Activated T-cell treated with anti-CD3 and anti-CD28 coated beads, Interleukin-2, amount 50 U/mL, for 48 hours (primary cell): ENCODE measurements around the gene ZNF512B.
"Not testable (repeated sequence)": the region's sequence is repeated elsewhere in the genome, so short reads cannot be mapped to it uniquely, and the experiment has no call there.

Source experiments
- DNase-seq, 2 experiments: peaks; one replicate each; pipeline ENCODE4 v3.0.0-alpha.2; 2020

The ZNF512B gene

GRCh38 chr20:63961664-63962425 lies 7.9 kb downstream of the ZNF512B start:
- no peak for DNase-seq

DNA sequence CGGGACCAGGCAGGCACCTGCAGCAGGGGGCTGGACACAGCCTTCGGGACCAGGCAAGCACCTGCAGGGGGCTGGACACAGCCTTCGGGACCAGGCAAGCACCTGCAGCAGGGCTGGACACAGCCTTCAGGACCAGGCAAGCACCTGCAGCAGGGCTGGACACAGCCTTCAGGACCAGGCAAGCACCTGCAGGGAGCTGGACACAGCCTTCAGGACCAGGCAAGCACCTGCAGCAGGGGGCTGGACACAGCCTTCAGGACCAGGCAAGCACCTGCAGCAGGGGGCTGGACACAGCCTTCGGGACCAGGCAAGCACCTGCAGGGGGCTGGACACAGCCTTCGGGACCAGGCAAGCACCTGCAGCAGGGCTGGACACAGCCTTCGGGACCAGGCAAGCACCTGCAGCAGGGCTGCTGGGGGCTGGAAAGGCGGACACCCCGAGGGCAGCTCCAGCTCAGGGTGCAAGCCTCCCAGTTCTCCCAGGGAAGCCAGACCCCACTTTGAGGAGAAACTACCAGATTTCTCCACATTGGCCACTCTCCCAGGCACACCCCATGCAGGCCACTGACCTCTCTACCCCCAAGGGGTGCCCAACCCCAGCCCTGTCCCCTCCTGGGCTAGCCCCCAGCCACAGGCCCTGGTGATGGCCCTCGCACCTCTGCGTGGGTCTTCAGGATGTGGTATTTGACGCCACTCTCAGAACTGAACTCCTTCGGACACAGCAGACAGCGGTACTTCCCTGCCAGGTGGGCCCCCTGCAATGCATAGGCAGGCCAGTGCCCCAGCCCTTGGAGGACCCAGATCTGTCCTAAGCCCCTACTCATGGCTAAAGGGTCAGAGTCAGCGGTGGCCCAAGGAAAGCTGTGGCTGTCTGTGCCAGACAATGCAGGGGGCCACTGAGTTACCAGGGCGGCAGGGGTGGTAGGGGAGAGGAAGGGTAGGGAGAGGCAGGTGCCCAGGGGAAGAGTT lies 8.8 kb downstream of the ZNF512B start:
- DNase-seq, result not testable (repeated sequence)

- DNase-seq, result no peak
Measured at GRCh38 chr20:63959699-63960075, 10.0 kb downstream of the ZNF512B start.

DNA sequence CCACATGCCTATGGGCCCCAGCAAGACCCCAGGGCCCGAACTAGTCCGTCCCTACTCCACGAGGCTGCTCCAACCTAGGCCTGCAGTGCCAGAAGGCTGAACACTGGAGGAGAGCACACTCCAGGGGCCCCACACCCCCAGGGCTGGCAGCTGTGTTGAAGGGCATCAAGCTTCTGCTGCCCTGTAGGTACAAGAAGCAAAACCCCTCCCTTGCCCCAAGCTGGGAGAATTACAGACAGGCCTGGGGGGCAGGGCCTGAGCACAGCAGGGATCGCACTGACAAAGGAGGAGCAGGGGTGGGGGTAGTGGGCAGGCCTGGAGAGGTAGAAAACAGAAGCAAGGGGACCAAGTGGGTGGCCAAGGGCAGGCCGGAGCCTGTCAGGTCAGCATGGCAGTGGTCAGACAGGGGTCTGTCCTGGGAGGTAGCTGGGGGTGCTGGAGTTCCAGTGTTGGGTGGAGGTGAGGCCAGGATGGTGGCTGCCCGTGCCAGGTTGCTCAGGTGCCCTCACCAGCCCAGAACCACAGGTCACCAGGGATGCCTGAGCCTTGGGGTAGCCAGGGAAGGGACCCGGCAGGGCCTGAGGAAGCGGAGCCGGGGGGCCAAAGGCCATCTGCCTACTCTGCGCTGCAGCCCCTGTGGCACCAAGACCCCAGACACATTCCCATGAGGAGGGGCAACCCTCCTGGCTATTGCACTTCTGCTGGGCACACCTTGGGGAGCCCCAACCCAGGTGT lies 10.6 kb downstream of the ZNF512B start:
- no peak for DNase-seq

DNA sequence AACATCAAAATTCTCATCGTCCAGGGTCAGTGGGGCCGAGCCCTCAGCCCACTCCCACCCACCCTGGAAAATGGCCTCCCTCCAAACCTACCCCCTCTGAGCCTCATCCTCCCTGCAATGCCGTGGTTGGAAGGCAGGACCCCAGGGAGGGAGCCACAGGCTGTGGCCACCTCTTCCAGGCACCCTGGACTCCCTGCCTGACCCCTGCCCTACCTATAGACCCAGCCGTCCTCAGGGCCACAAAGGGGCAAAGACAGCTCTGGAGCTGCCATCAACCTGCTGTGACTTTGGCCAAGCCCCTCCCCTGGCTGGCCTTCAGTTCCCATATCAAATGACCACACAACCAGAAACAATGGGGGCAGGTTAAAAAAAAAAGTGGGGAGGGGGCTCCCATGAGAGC lies 11.3 kb downstream of the ZNF512B start:
- DNase-seq, result no peak

DNA sequence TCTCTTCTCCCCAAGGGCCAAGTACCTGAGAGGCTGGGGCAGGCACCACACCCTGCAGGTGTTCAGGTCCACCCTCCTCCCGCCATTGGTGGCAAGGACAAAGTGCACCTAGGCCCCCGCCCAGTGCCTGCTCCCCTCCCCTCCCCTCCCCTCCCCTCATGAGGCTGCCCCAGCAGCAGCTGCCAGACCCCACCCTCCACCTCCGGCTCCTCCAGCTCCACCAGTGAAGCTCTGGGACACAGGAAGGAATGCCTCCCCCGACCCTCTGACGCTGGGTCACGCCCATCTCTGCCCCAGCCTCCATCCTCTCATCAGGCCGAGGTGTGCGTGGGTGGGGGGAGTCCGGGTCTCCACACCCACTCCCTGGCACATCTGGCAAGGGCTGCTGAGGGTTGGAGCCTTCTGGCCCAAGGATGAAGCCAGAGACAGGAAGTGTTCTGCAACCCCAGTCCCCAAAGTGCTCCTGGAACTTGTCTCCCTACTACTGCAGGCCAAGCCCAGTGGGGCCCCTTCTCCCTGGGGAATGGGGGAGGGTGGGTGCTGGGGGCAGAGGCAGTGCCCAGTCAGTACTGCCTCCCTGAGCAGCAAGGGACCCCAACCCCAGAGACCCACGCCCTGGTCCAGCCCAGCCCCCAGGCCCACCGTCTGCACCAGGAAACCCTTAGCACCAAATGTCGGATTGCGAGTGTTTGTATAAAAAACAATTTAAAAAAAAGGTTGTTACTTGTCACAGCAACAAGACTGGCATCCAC lies 11.9 kb downstream of the ZNF512B start:
- peak; percentile 43 to 48 for DNase-seq

DNA sequence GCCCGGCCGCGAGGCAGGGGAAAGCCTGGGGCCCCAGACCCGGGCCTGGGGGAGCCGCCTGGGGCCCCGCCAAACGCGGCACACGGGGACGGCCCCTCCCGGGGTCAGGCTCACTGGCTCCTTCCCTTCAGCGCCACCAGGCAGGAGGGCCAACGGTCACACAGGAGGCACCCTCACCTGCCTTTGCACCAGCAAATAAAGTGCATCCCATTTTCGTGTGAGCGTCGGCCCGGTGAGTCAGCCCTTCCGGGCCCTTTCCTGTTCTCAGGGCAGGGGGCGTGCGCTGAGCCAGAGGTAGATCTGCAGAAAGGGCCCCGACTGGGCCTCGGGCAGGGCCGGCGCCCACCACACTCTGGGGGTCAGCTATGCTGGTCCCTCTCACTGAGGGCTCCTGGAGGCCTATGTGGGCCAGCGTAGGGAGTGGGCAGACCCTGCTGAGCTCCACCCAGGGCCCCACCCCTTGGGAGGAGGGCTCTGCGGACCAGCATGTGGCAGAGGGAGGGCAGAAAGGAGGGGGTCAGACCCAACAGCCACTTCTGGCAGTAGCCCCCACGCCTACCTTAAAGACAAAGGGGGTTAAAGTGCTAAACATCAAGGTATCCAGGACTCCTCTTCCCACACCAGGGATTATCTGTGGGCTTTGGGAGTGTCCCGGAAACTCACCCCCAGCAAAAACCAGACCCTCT lies 12.6 kb downstream of the ZNF512B start:
- peak; percentile 85 to 87 for DNase-seq

- DNase-seq, result no peak
Measured at GRCh38 chr20:63956664-63957003, 13.1 kb downstream of the ZNF512B start.

- DNase-seq, result peak; percentile 88 to 91
Measured at GRCh38 chr20:63955827-63956663, 13.7 kb downstream of the ZNF512B start, which contains the start of gene UCKL1. UCKL1 (minus strand) TSS chr20:63956416; CDS start chr20:63956372, 44 bp downstream.

- DNase-seq, result peak; percentile 53 to 64
Measured at GRCh38 chr20:63955281-63955826, 14.4 kb downstream of the ZNF512B start.

- DNase-seq, result no peak
Measured at GRCh38 chr20:63953764-63954429, 15.8 kb downstream of the ZNF512B start.

GRCh38 chr20:63952769-63953168 lies 17.0 kb downstream of the ZNF512B start:
- DNase-seq, result no peak

DNA sequence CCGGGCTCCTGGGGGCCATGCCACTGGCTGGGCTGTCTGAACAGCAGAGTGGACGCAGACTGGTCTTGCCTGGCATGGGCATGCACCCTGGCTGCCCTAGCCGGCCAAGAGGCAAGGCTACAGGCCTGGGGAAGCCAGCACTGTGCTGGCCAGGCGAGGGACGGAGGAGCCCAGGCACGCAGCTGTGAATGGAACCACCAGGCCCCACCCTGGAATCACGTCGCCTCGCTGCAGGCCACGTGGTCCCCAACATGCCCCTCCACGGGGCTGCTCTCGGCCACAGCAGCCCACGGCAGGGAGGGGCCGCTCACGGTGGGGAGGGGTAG lies 17.6 kb downstream of the ZNF512B start:
- no peak for DNase-seq

DNA sequence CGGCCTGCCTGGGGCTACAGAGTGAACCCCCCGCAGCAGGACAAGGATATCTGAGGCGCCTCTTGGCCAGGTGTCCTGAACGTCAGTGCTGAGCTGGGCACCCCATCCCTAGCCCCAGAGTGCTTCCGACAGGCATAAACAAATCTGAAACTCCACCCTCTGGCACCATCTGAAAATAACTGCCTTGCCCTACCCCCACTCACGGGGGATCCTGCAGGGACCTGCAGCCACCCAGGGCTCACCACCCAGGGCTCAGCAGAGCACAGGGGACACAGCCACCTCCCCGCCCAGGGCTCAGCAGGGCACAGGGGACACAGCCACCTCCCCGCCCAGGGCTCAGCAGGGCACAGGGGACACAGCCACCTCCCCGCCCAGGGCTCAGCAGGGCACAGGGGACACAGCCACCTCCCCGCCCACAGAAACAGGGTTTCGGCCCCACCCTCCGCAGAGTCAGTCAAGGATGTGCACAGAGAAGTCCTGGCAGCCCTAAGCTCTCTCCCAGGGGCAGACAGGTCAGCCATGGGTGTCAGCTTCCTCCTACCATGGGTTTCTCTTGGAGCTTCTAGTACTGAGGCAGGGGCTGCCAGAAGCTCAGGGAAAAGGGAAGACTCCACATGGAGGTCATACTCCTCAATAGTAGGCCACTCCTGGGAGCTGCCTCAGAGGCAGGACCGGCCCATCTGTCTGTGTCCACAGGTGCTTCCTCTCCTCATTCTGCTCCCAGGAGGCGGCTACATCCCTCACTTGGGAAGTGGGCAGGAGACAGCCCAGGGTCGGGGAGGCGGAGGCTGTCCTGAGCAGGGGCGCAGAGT lies 18.1 kb downstream of the ZNF512B start:
- no peak for DNase-seq

DNA sequence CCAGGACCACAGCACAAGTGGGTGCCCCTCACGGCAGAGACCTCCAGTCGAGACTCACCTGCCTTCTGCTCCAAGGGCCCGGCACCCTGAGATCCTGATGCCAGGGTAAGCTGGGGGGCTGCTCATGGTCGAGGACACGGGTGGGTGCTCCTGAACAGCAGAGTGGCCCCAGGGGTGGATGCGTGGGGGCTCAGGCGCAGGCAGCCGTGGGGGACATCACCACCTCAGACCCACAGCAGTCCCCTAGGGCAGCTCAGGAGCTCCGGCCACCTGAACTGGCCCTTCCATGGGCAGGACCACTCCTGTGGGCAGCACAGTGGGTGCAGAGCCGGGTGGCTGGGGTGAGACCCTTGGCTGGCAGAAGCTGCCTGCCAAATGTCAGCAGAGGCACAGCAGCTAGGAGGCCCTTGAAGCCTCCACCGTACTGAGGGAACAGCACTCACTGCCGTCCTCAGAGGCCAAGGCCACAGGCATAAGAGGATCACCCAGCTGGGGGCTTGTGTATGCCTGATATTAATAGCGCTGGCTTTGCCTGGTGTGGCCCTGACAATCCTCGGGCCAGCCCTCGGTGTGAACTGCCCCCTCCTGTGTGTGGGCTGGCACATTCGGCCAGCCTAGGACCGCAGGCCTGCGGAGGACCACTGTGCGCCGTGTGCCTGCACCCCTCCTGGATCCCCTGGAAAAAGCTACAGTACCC lies 18.9 kb downstream of the ZNF512B start:
- no peak for DNase-seq

- peak; percentile 45 to 53 for DNase-seq
Measured at GRCh38 chr20:63947638-63948456, 21.9 kb downstream of the ZNF512B start.

DNA sequence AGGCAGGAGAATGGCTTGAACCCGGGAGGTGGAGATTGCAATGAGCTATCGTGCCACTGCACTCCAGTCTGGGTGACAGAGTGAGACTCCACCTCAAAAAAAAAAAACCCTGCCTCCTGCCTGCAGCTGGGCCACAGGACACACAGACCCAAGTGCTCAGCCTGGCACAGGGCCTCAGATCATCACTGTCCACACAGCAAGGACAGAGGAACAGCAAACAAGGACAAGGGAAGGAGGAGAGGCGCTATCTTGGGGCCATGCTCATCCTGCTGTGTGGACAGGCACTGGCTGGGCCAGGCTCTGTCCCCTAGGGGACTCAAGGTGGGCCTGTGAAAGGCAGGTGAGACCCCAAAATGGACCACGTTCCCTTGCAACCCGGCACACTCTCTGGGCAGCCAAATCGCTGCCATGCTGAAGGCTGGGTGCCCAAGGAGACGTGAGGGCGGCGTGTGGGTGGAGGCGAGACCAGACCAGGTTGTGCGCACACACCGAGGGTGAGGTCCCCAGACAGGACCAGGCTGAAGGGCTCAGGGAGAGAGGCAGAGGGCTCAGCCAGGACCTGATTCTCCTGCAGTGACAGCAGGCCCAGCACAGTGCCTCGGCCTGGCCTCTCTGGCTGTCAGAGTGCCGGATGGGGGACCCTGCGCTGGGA lies 22.6 kb downstream of the ZNF512B start:
- DNase-seq, result no peak
